CD4-positive, alpha-beta T cell (primary cell): ENCODE data around the gene WDR38. TPM values are rescaled to one million over a fixed set of nuclear protein-coding genes. Genes with fewer than 3 reads are reported as not detected.

Experiments used
- ATAC-seq: fragments of 200-7000 bp; cut with Tn5 transposase; one replicate; pipeline ENCODE4 v1.10.0; 2022; ENCODE audit warnings: mild to moderate bottlenecking; ENCODE audit not compliant: poor library complexity
- CTCF ChIA-PET: fragments of 350-600 bp; sonication (Branson Sonifier 250); formaldehyde crosslinking; loops from one replicate; lab custom pipeline; 2021; ENCODE audit warnings: antibody characterized with exemption, inconsistent platforms; lab: Charles Lee
- POLR2A ChIA-PET: fragments of 350-600 bp; sonication (Branson Sonifier 250); formaldehyde crosslinking; loops from one replicate; lab custom pipeline; 2021; ENCODE audit warnings: antibody characterized with exemption, inconsistent platforms; lab: Charles Lee
- DNase-seq, 14 experiments: peaks; one replicate each; pipeline ENCODE4 v3.0.0-alpha.2; 2013 to 2020; ENCODE audit warnings: mixed read lengths in 2 of 14
- H3K27ac ChIP-seq, 2 donors: one replicate each; pipeline versions ENCODE4 v1.5.1 to v1.7.0; 2013; ENCODE audit warnings: low read length in 2 of 2, low read depth in 1 of 2, mild to moderate bottlenecking in 1 of 2
- H3K27me3 ChIP-seq, 2 experiments: 1 replicate in 1 of 2; 2 replicates in 1 of 2; pipeline versions ENCODE4 v1.6.1 to v1.7.0; 2013; ENCODE audit warnings: low read length in 2 of 2, control low read depth in 1 of 2, mild to moderate bottlenecking in 1 of 2, moderate library complexity in 1 of 2; ENCODE audit not compliant: insufficient read depth in 2 of 2, control insufficient read depth in 1 of 2
- H3K36me3 ChIP-seq: one replicate; pipeline ENCODE4 v1.6.1; 2013; ENCODE audit warnings: low read length, control low read depth; ENCODE audit not compliant: insufficient read depth
- H3K4me1 ChIP-seq: one replicate; pipeline ENCODE4 v1.6.1; 2013; ENCODE audit warnings: low read length, control low read depth; ENCODE audit not compliant: insufficient read depth
- H3K4me3 ChIP-seq: one replicate; pipeline ENCODE4 v1.5.1; 2013; ENCODE audit warnings: mild to moderate bottlenecking, low read length, moderate library complexity
- H3K9me3 ChIP-seq, 2 experiments: 1 replicate in 1 of 2; 2 replicates in 1 of 2; pipeline versions ENCODE4 v1.6.1 to v1.7.0; 2013; ENCODE audit warnings: low read length in 2 of 2, mild to moderate bottlenecking in 2 of 2, control low read depth in 1 of 2, moderate library complexity in 1 of 2; ENCODE audit not compliant: control insufficient read depth in 1 of 2, insufficient read depth in 1 of 2
- H3K27ac Mint-ChIP-seq: one replicate; pipeline ENCODE4 v1.8.0; 2020; ENCODE audit warnings: mixed read lengths
- H3K27me3 Mint-ChIP-seq: one replicate; pipeline ENCODE4 v1.8.0; 2021; ENCODE audit warnings: mixed read lengths
- H3K36me3 Mint-ChIP-seq: one replicate; pipeline ENCODE4 v1.8.0; 2021; ENCODE audit warnings: low read depth, mixed read lengths
- H3K4me1 Mint-ChIP-seq: one replicate; pipeline ENCODE4 v1.8.0; 2021; ENCODE audit warnings: low read depth, mixed read lengths
- H3K4me3 Mint-ChIP-seq: one replicate; pipeline ENCODE4 v1.8.0; 2020; ENCODE audit warnings: mild to moderate bottlenecking, mixed read lengths
- H3K9me3 Mint-ChIP-seq: one replicate; pipeline ENCODE4 v1.8.0; 2020; ENCODE audit warnings: mixed read lengths
- CTCF ChIP-seq: fragments of 200-600 bp; IDR thresholded peaks from one replicate; pipeline ENCODE4 v1.8.0; 2022; ENCODE audit warnings: antibody characterized with exemption, mild to moderate bottlenecking
- intact Hi-C, 2 experiments: fragments of 100-400 bp; cut with DNase I in 1 of 2; cut with micrococcal nuclease in 1 of 2; formaldehyde crosslinking; loops; one replicate each; pipeline versions ENCODE4 v1.15.1 to v1.9.0; 2023 to 2025; cut with DNase I, micrococcal nuclease
- total RNA-seq, 174 experiments: library from RNA in 2 of 174; stranded (reverse) in 2 of 174; gene quantifications; one replicate each; pipeline ENCODE4 v1.2.3 and lab custom pipeline; 2021 to 2026

The WDR38 gene
- total RNA-seq, 2 experiments from 2014 or later, result not detected

GRCh38 chr9:124884376-124884775, 31.1 kb downstream of the WDR38 start:
- no peak overlapping the region for H3K27ac ChIP-seq
- no peak overlapping the region for H3K4me3 Mint-ChIP-seq
- intact Hi-C loops, result no loop called here
- POLR2A ChIA-PET, result no interaction called here
- DNase-seq (no peak), ATAC-seq (no peak)
- H3K36me3 ChIP-seq, result peaks cover 79% of the 10 kb centered on the region
- no peaks in the 10 kb centered on the region for H3K9me3 ChIP-seq
- H3K4me3 ChIP-seq, result no peak overlapping the region
- H3K27me3 Mint-ChIP-seq, result no peaks in the 10 kb centered on the region
- H3K4me1 ChIP-seq, result peaks cover 6% of the 10 kb centered on the region
- TF ChIP-seq CTCF, result no peak
- CTCF ChIA-PET, result interaction anchor here (0.7 kb wide), 1 partner anchor 144 kb away, joined by 3 read pairs; no protein-coding TSS in a partner anchor
- no peaks in the 10 kb centered on the region for H3K27me3 ChIP-seq
- no peaks in the 10 kb centered on the region for H3K9me3 Mint-ChIP-seq
- no peak overlapping the region for H3K27ac Mint-ChIP-seq
- H3K4me1 Mint-ChIP-seq, result no peaks in the 10 kb centered on the region
- H3K36me3 Mint-ChIP-seq, result peaks cover 87% of the 10 kb centered on the region

GRCh38 chr9:124885551-124885950, 32.3 kb downstream of the WDR38 start:
- POLR2A ChIA-PET, result no interaction called here
- no peaks in the 10 kb centered on the region for H3K4me1 Mint-ChIP-seq

GRCh38 chr9:124886461-124886860, 33.2 kb downstream of the WDR38 start:
- Mint-ChIP-seq H3K27me3 (peaks cover 7% of the 10 kb centered on the region), H3K27ac (no peak overlapping the region), H3K4me3 (no peak overlapping the region), H3K9me3 (no peaks in the 10 kb centered on the region), H3K36me3 (peaks cover 93% of the 10 kb centered on the region), H3K4me1 (no peaks in the 10 kb centered on the region)
- intact Hi-C loops, result no loop called here
- H3K4me3 ChIP-seq, result no peak overlapping the region
- ChIA-PET CTCF (no interaction called here), POLR2A (no interaction called here)
- H3K4me1 ChIP-seq, result no peaks in the 10 kb centered on the region
- no peak for ATAC-seq
- TF ChIP-seq CTCF, result no peak
- H3K27me3 ChIP-seq, result no peaks in the 10 kb centered on the region
- H3K36me3 ChIP-seq, result peaks cover 75% of the 10 kb centered on the region
- no peak for DNase-seq
- no peaks in the 10 kb centered on the region for H3K9me3 ChIP-seq
- H3K27ac ChIP-seq, result no peak overlapping the region

More at GRCh38 chr9:124885551-124885950, 32.3 kb downstream of the WDR38 start:
- Histone ChIP-seq H3K4me3 (no peak overlapping the region), H3K27ac (no peak overlapping the region), H3K27me3 (no peaks in the 10 kb centered on the region), H3K9me3 (no peaks in the 10 kb centered on the region), H3K36me3 (peaks cover 79% of the 10 kb centered on the region), H3K4me1 (peaks cover 6% of the 10 kb centered on the region)
- ATAC-seq, result no peak
- H3K4me3 Mint-ChIP-seq, result no peak overlapping the region
- CTCF ChIA-PET, result no interaction called here
- peaks cover 89% of the 10 kb centered on the region for H3K36me3 Mint-ChIP-seq
- DNase-seq, result no peak
- intact Hi-C loops, result no loop called here
- H3K9me3 Mint-ChIP-seq, result no peaks in the 10 kb centered on the region
- peaks cover 4% of the 10 kb centered on the region for H3K27me3 Mint-ChIP-seq
- TF ChIP-seq CTCF, result no peak
- no peak overlapping the region for H3K27ac Mint-ChIP-seq
